Measurements from ENCODE around the gene CYBC1. TPM values are rescaled to one million over a fixed set of nuclear protein-coding genes. Genes with fewer than 3 reads are reported as not detected.

Gene CYBC1
- total and polyA plus RNA-seq, 10 donors: 105 to 333 (median 284) TPM

- 81 to 92% (median 88%) methylated on average over 6 of the region's 6 CpGs for WGBS, 5 donors
- TF ChIP-seq POLR2AphosphoS5 (IDR thresholded peaks at IDR 0.05) (no peak), CTCF (IDR thresholded peaks at IDR 0.05 in 8 of 11, conservative IDR thresholded peaks at IDR 0.05 in 3 of 11) (no peak), POLR2A (IDR thresholded peaks at IDR 0.05) (no peak)
- intact Hi-C loops (cut with DNase I; ENCODE audit: low total_unique reads): no loop called here
- Histone ChIP-seq H3K4me3 (no peak overlapping the region), H3K4me1 (peaks cover 18 to 58% (median 38%) of the 10 kb centered on the region in 6 donors), H3K9me3 (no peaks in the 10 kb centered on the region), H3K36me3 (peaks cover 0 to 32% (median 6%) of the 10 kb centered on the region in 6 donors), H3K27ac (no peak overlapping the region), H3K27me3 (replicated peaks in 1 of 7) (no peaks in the 10 kb centered on the region)
- no peak for DNase-seq
Measured at GRCh38 chr17:82416771-82417170, 33.8 kb downstream of the CYBC1 start.

- H3K4me1 ChIP-seq: peaks cover 18 to 58% (median 38%) of the 10 kb centered on the region in 6 donors
- H3K27ac ChIP-seq: no peak overlapping the region
- DNase-seq: no peak
- intact Hi-C loops (cut with DNase I; ENCODE audit: low total_unique reads): no loop called here
- H3K4me3 ChIP-seq: no peak overlapping the region
- no peaks in the 10 kb centered on the region for H3K27me3 ChIP-seq (replicated peaks in 1 of 7)
- WGBS, 5 donors: 88 to 96% (median 91%) methylated on average over 4 of the region's 4 CpGs
- TF ChIP-seq CTCF (IDR thresholded peaks at IDR 0.05 in 8 of 11, conservative IDR thresholded peaks at IDR 0.05 in 3 of 11): no peak
- TF ChIP-seq POLR2AphosphoS5 (IDR thresholded peaks at IDR 0.05): no peak
- no peak for TF ChIP-seq POLR2A (IDR thresholded peaks at IDR 0.05)
- H3K36me3 ChIP-seq: peaks cover 0 to 32% (median 7%) of the 10 kb centered on the region in 6 donors
- H3K9me3 ChIP-seq: no peaks in the 10 kb centered on the region
Measured at GRCh38 chr17:82416264-82416663, 34.3 kb downstream of the CYBC1 start.

- Histone ChIP-seq H3K36me3 (peaks cover 0 to 29% (median 7%) of the 10 kb centered on the region in 6 donors), H3K4me3 (no peak overlapping the region), H3K27me3 (replicated peaks in 1 of 7) (no peaks in the 10 kb centered on the region), H3K4me1 (peaks cover 18 to 58% (median 38%) of the 10 kb centered on the region in 6 donors), H3K9me3 (no peaks in the 10 kb centered on the region), H3K27ac (no peak overlapping the region)
- intact Hi-C loops (cut with DNase I; ENCODE audit: low total_unique reads): loop anchor here (2.0 kb wide), 1 partner anchor 65 kb away; no protein-coding TSS in a partner anchor
- WGBS, 5 donors: 88 to 91% (median 90%) methylated on average over 9 of the region's 9 CpGs
- no peak for DNase-seq
- TF ChIP-seq POLR2AphosphoS5 (IDR thresholded peaks at IDR 0.05): no peak
- no peak for TF ChIP-seq POLR2A (IDR thresholded peaks at IDR 0.05)
- no peak for TF ChIP-seq CTCF (IDR thresholded peaks at IDR 0.05 in 8 of 11, conservative IDR thresholded peaks at IDR 0.05 in 3 of 11)
Measured at GRCh38 chr17:82415786-82416185, 34.8 kb downstream of the CYBC1 start.

GRCh38 chr17:82415336-82415735, 35.2 kb downstream of the CYBC1 start:
- intact Hi-C loops (cut with DNase I; ENCODE audit: low total_unique reads): loop anchor here (2.0 kb wide), 1 partner anchor 65 kb away; no protein-coding TSS in a partner anchor
- Histone ChIP-seq H3K27me3 (replicated peaks in 1 of 7) (no peaks in the 10 kb centered on the region), H3K4me3 (no peak overlapping the region), H3K9me3 (no peaks in the 10 kb centered on the region), H3K27ac (no peak overlapping the region), H3K36me3 (peaks cover 0 to 27% (median 6%) of the 10 kb centered on the region in 6 donors), H3K4me1 (peaks cover 18 to 58% (median 38%) of the 10 kb centered on the region in 6 donors)
- TF ChIP-seq POLR2AphosphoS5 (IDR thresholded peaks at IDR 0.05) (no peak), POLR2A (IDR thresholded peaks at IDR 0.05) (no peak), CTCF (IDR thresholded peaks at IDR 0.05 in 8 of 11, conservative IDR thresholded peaks at IDR 0.05 in 3 of 11) (no peak)
- no peak for DNase-seq
- 85 to 94% (median 90%) methylated on average over 26 of the region's 26 CpGs for whole genome bisulfite sequencing, 5 donors

Data from spleen (tissue), 11 donors.